ENCODE measurements around the gene TMSB4X.
"Not testable (repeated sequence)": the region's sequence is repeated elsewhere in the genome, so short reads cannot be mapped to it uniquely, and the experiment has no call there.

DNA sequence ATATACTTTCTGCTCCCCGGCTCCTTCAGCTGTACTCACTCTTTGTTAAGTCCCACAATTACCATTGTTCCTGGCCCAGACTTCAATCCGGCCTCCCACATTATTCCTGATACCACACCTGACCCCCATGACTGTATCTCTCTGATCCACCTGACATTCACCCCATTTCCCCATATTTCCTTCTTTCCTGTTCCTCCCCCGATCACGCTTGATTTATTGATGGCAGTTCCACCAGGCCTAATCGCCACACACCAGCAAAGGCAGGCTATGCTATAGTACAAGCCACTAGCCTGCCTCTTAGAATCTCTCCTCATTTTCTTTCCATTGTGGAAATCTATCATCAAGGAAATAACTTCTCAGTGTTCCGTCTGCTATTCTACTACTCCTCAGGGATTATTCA lies 31.3 kb upstream of the TMSB4X start:
- not testable (repeated sequence) for TF ChIP-seq CTCF (IDR thresholded peaks at IDR 0.05; ENCODE audit: low read depth, low read length); EZH2phosphoT487 (IDR thresholded peaks at IDR 0.05; ENCODE audit: low read depth)
